GM19467 (cell line): ENCODE data around the gene MRAP.
"Not testable (repeated sequence)": the region's sequence is repeated elsewhere in the genome, so short reads cannot be mapped to it uniquely, and the experiment has no call there.

ENCODE experiments used
- ATAC-seq: cut with Tn5 transposase; IDR thresholded peaks from one replicate; pipeline ENCODE4 v1.9.1; 2021; ENCODE audit warnings: mild to moderate bottlenecking, moderate library complexity; ENCODE audit not compliant: unreplicated experiment

MRAP gene

DNA sequence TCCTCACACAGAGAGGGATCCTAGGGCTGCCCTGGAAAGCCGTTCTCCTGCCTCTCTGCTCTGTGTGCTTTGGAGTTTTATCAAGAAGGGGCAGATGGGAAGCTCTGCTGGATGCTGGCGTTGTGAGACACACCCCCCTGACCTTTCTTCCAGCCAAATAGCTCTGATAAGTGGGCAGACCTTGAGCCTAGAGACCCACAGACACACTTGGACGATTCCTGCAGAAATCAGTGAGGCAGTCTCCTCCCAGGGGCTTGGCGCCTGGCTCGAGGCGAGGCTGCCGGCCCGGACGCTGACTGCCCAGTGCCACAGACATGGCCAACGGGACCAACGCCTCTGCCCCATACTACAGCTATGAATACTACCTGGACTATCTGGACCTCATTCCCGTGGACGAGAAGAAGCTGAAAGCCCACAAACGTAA lies at the start of gene MRAP:
TSS of gene MRAP (plus strand) at position 198 of the 424 bp plus-strand sequence. CDS start at position 315, 117 bp downstream.
- no peak for ATAC-seq

DNA sequence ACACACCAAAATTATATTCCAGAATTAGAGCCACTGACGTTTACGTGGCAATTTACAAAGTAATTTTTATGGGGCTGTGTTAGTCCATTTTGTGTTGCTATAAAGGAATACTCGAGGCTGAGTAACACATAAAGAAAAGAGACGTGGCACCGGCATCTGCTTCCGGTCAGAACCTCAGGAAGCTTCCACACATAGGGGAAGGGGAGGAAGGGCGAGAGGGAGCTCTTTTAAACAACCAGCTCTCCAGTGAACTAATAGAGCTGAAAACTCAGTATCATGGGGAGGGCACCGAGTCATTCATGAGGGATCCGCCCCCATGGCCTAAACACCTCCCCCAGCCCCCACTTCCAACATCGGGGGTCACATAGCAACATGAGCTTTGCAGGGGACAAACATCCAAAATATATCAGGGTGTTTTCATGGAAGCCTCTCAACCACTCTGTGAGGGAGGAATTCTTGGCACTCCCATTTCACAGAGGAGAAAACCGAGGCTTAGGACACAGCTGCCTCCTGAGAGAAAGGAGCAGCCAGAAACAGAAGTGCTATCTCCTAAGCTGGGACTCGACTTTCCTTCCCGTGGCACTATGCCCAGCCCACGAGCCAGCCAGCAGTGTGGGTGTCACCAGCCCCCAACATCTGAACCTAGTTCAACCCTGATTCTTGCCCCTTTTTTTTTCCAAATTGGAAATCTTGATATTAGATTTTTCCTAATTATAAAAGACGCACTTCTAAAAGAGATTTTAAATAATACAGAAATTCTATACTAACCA lies 49.0 kb upstream of the MRAP start:
- ATAC-seq: no peak

DNA sequence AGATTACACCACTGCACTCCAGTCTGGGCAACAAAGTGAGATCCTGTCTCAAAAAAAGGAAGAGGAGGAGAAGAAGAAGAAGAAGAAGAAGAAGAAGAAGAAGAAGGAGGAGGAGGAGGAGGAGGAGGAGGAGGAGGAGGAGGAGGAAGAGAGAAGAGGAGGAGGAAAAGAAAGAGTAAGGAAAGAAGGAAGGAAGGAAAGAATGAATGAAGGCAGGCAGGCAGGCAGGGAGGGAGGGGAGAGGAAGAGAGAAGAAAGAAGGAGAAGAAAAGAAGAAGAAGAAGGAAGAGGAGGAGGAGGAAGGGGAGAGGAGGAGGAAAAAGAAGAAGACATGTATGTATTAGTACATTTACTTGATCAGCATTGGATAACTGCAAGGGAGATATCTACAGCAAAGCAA lies 46.5 kb upstream of the MRAP start:
- ATAC-seq: no peak

DNA sequence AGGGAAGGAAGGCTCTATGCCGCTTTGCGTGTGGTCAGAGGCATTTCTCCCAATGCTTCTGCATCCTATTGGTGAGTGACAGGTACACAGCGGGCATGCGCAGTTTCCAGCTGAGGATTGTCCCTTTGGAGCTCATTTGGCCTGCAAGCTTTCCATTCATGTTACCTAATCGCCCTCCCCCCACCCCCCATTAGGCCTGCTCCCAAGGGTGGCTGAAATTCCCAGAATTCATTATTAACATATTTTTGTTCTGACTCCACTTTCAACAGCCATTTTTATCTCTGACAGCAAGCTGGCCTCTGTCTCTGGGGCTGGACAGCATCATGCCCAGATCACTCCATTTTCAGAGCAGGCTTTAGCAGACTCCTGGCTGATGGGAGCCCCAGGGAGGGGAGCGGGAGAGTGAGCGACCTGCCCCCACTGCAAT lies 45.4 kb upstream of the MRAP start:
- ATAC-seq: no peak

DNA sequence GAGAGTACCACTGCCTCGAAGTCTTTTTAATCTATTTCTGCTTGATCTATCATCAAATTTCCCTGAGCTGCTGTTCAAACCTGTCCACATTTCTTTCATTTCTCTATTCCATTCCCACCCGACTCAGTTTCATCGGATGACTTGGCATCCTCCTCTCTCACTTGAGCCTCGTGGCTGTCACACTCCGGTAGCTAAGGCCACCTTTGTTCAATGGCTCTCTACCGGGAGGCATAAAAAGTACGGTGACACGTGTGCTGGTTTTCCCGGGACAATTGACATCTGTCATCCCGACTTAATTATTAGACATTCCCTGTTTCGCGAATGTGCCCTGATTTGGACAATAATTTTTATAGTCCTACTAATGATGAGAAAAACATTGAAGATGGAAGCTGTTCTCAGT lies 42.4 kb upstream of the MRAP start:
- ATAC-seq: no peak

DNA sequence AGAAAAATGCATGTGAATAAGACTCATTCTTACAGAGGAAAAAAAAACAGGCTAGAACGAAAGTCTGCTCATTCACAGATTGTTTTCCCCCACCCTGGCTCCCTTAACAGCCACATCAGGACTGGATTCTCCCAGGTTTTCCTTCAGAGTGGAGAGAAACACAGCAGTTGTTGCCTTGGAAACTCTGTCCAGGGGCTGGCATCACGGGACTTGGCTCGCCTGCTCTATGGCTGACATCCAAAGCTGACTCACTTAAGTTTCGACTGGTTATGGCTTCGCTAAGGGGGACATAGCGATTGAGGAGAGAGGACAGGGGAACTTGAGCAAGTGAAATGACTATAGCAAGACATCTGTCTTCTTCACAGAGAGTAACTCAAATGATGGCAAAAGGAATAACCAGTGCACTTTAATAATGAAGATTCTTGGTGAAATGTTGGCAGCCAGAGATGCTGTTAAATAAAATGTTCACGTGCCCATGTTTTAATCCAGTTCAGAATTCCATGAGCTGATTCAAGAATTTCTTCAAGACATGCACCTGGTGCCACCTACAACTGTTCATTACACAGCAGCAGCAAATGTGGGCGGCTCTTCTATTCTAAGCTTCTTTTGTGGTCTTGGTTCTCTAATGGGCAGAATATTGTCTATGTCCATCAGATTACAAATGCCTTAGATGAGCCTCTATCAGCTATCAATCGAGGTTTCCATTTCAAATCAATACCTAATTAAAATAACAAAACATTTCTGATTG lies 41.6 kb upstream of the MRAP start:
- no peak for ATAC-seq

DNA sequence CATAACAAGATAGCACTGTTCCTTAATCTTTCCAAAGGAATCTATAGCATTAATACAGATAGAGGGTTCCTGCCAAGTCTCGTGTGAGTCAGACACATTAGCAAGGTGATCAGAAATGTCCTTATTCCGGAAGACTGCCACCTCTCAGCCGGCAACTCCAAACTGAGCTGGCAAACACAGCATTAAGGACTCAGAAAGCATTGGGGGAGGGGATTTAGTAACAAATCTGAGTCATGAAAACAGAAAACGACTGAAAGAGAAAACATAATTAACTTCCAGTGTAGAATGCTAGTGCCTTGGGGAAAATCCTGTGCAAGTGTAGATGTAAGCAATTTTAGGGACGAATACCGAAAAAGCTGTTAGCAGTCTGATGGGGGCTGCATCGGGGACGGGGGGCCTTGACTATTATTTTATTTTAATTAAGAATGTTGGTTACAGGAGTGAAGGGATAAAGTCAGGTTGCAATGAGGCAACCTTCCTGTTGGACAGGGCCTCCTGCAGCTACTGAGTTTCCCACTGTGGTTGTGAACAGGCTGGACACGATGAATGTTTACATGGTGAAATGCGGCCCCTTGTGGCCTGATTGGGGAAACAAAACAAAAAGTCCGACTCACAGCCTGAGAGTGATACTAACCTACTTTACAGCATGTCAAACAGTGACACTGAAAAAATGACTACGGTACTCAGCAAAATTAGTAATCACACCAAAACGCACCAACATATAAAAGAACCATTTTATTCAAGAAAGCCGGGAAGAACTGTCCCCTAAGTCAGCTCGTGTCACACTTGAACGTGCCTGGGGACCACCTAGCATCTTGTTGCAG lies 40.5 kb upstream of the MRAP start:
- peak; percentile 81 for ATAC-seq

DNA sequence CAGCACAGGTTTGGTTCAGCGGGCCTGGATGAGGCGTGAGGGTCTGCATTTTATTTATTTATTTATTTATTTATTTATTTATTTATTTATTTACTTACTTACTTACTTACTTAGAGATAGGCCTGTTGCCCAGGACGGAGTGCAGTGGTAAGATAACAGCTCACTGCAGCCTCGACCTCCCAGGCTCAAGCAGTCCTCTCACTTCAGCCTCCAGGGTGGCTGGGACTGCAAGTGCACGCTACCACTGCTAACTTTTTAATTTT lies 39.9 kb upstream of the MRAP start:
- not testable (repeated sequence) for ATAC-seq

DNA sequence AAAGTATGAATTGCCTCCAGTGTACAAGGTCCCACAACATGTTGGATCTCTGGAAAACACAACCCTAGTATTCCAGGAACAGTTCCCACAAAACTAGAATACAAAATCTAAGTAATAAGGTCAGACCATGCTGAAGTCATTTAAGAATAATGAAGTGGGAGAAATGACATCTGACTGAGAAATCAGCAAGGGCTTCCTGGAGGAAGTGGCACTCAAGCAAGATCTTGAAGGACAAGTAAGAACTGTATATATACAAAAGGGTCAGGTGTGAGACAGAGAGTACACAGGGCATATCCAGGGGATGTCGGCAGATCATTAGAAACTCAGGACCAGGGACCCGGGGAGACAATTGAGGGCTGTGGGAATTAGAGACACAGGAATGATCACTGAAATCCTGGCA lies 38.5 kb upstream of the MRAP start:
- ATAC-seq: no peak

DNA sequence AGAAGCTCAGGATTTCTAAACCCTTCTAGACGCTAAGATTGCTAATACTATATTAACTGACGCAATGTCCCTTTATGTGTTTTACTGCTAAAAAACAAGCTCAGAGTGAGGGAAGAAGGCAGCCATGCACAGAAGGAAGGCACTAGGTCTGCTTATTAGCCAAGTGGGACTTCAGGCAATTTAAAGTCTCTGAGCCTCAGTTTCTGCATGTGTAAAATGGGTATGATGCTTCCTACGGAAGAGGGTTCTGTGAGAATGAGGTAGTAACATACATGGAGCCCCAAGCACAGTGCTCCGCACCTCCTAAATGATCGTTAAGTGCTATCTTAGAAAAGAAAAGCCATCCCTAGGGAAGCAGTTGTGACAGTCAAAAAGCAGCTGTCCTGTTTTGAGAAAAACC lies 36.7 kb upstream of the MRAP start:
- no peak for ATAC-seq

DNA sequence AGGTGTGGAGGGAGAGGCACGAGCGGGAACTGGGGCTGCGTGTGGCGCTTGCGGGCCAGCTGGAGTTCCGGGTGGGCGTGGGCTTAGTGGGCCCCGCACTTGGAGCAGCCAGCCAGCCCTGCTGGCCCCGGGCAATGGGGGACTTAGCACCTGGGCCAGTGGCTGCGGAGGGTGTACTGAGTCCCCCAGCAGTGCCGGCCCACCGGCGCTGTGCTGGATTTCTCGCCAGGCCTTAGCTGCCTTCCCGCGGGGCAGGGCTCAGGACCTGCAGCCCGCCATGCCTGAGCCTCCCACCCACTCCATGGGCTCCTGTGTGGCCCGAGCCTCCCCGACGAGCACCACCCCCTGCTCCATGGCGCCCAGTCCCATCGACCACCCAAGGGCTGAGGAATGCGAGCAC lies 33.3 kb upstream of the MRAP start:
- not testable (repeated sequence) for ATAC-seq

DNA sequence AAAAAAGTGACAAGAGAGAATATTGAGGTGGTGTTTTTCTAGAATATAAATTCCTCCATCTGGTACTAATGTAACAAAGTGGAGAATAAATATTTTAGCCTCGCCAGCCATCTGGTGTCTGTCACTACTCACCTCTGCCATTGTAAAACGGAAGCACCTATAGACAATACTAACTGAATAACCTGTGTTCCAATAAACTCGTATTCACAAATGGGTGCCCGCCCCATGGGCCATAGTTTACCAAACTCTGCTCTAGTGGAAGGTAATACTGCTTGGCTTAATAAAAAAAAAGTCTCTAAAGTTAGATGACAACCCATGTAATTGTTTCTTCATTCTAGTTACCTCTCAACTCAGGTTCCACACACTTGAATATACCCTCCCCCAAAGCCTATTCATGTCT lies 27.9 kb upstream of the MRAP start:
- no peak for ATAC-seq

DNA sequence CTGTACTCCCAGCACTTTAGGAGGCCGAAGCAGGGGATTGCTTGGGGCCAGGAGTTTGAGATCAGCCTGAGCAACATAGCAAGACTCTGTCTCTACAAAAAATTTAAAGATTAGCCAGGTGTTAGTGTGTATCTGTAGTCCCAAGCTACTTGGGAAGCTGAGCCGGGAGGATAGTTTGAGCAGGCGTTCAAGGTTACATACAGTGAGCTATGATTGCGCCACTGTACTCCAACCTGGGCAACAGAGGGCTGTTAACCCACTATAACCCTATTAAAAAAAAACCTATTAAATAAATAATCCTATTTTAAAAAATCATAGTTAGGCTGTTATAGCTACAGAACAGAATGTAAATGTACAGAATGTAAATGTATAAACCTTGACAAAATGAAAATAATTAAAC lies 22.0 kb upstream of the MRAP start:
- ATAC-seq: no peak

DNA sequence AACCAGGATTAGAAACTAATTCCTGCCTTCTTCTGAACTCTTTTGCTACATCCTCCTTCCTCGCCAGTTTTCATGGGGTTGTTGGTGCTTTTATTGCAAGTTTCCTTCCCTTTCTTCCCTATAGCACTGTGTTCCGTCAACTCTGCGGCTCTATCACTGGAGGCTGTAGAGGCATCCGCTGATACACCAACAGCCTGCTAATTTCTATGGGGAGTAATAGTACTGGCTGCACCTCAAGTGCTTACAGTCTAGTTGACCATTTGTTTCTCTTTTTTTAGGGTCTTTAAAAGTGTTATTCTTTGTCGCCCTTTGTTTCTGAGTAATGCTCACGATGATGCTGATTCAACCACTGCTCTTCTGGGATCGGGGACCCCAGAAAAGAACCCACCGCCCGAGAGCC lies 20.6 kb upstream of the MRAP start:
- peak; percentile 22 for ATAC-seq

DNA sequence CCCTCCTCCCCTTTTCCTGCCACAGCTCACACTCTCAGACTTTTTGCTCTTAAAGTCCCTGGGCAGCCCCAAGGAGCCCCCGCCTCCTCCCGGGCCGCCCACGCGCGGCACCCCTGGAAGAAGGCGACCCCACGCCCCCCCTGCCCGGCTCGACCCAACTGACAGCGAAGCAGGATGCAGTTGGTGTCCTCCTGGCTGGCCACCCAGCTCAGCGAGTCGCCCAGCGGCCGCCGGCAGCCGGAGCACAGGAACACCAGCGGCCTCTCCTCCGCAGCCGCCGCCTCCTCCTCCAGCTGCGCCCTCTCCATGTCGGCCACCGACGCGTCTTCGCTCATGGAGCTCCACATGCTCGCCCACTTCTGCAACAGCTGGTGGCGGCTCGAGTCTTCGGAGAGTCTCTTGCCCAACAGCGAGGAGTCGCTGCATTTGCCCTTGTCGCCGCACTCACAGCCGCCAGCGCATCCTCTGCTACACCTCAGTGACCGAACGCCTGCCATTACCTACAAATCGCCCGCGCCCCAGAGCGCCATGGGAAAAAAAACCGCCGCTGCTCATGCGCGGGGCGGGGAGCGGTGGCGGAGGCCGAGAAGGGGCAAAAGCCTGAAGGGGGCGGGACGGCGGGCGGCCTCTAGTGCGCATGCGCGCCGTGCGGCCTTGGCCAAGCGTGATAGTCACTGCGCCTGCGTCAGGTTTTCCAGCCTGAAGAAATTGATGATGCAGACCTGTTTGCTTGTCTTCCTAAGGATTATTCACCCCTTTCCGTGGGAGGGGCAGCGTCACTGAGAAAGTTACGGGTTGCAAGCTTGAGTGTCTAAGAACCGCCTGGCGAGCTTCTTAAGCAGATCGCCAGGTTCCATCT lies 19.9 kb upstream of the MRAP start, which contains the start of gene MIS18A:
TSS of gene MIS18A (minus strand) at position 532 of the 859 bp plus-strand sequence. CDS start at position 497, 35 bp downstream.
- ATAC-seq: peak; percentile 92

DNA sequence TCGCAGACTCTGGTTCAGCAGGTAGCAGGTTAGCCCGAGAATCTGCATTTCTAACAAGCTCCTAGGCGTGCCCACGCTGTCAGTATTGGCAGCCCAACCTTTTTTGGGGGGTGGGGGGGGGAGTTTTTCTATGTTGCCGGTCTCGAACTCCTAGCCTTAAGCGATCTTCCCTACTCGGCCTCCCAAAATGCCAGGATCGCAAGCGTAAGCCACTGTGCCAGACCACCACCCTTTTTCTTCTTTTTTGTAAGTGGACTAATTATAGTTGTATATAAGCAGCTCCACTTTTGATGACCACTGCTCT lies 19.3 kb upstream of the MRAP start:
- no peak for ATAC-seq

DNA sequence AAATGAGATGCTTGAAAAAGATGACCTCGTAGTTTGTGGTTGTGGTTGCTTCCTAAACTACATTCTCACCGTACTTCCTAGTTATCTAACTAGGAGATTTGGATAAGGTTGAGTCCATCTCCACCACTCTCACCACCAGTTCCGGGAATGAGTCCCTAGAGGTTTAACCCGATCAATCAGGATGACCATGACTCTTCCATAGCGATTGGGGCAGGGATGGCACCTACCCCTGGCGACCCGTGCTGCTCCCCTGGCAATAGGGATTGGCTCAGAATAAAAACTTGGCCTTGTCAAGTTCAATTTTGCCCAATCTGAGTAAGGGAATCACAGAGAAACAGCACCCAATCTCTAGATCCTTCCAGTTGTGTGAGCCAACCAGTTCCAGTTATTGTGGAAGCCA lies 17.1 kb upstream of the MRAP start:
- no peak for ATAC-seq

DNA sequence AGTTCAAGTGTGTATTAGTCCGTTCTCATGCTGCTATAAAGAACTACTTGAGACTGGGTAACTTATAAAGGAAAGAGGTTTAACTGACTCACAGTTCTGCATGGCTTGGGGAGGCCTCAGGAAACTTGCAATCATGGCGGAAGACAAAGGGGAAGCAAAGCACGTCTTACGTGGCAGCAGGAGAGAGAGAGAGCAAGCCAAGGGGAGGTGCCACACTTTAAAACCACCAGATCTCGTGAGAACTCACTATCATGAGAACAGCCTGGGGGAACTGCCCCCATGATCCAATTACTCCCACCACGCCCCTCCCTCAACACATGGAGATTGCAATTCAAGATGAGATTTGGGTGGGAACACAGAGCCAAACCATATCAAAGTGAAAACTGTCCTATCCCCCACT lies 15.7 kb upstream of the MRAP start:
- ATAC-seq: no peak

DNA sequence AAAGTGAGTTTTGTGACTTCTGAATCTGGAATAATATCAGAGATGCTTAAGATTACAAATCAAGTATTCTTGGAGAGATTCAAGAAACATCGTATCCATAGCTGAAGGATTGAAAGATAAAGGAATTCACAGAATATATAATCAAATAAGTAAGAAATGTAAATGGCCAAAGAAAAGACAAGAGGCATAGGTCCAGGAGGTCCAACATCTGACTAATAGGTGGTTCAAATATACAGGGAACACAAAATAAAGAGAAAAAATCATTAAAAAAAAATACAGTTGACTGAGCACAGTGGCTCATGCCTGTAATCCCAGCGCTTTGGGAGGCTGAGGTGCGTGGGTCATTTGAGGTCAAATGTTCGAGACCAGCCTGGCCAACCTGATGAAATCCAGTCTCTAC lies 13.2 kb upstream of the MRAP start:
- no peak for ATAC-seq

DNA sequence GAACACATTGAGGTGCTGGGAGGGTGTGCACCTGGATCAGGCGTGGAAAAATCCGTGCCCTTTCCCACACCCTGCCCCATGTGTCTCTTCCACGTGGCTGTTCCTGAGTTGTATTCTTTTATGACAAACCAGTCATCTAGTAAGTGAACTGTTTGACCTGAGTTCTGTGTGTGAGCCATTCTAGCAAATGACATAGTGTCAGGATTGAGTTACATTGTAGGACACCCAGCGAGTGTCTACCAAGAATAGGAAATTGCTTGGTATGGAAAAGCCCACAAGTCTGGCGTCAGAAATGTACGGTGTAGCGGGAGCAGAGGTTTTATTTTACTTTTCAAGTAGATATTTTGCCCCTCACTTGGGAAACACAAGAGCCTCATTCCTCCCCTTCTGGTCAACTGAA lies 1.2 kb upstream of the MRAP start:
- ATAC-seq: no peak

DNA sequence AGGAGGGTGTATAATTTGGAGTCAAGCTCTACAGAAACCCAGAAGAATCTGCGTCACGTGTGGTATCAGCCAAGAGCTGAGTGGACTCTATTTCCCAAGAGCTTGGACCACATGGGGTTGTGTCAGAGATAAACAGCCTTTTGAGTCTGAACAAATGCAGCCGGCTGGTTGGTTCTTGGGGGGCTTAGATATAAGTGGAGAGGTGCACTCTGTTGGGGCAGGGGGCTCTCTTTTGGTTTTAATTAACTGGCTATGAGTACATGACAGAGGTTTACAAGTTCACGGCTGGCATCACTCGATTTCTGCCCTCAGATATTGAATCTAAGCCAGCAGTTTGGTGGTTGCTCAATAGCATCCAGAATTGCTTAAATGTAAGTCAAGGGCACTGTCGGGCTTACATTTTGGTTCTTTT lies 501 bp upstream of the MRAP start:
- no peak for ATAC-seq
